ENCODE results near the gene PUSL1.

- TF ChIP-seq POLR2A (IDR thresholded peaks at IDR 0.05; ENCODE audit: low read depth, low read length) = no peak
- no peak for TF ChIP-seq PAX5 (IDR thresholded peaks at IDR 0.05; ENCODE audit: insufficient read depth, low read length, severe bottlenecking)
- TF ChIP-seq POLR2AphosphoS5 (IDR thresholded peaks at IDR 0.05; ENCODE audit: low read depth, low read length) = peak; percentile 33; the same call in 1 of the 2 replicates
- no peak for TF ChIP-seq POU2F2 (IDR thresholded peaks at IDR 0.05; ENCODE audit: low read depth, low read length)
- no peak for TF ChIP-seq TAF1 (IDR thresholded peaks at IDR 0.05; ENCODE audit: low read depth, low read length)
Measured at GRCh38 chr1:1349256-1350012, 41.0 kb downstream of the PUSL1 start, which contains the start of gene DVL1.
